ENCODE data around the gene FOXP4.

The FOXP4 gene

DNA sequence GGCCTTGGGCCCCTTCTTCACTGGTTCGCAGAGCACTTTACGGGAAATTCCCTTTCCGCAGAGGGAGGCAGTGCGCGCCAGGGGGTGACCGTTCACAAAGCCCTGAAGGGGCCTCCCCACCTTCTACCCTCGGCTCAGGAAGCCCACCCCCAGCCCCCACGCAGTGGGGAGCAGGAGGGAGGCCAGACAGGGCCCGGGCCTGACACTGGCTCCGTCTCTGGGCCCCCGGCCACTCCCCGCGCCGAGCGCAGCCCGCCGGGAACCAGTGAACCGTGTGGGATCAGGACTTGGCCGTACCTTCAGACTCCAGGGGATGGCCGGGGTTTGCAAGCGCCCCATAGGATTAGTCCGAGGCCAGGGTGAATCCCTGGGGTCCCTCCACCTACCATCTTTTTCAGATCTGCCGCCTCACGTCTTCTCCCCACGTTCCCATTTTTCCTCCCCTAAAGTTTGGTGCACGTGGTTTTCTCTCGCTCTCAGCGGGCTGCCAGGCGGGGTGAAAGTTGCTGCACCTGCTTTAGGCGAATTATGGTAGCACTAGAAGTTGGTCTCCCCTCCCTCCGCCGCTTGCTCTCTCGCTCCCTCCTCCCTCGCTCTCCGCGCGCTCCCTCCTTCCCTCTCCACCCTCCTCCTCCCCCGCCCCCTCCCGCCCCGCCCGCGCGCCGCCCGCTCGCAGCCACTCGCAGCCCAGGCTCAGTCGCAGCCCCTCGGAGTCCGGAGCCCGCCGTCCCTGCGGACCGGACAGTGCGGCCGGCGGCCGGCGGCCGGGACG, at the start of gene FOXP4:
Gene FOXP4 (plus strand): TSS at position 679 of the 772 bp plus-strand sequence. CDS start 19,380 bp downstream, outside the sequence.
- Histone ChIP-seq H3K36me3 (ENCODE audit: control insufficient read depth in 2 of 2, insufficient read depth in 2 of 2, low read length in 2 of 2) (no peaks in the 10 kb centered on the region), H3K27ac (ENCODE audit: low read length) (no peak within 1 kb of the TSS), H3K4me1 (ENCODE audit: control insufficient read depth, insufficient read depth, low read length) (peaks cover 36% of the 10 kb centered on the region), H3K9me3 (ENCODE audit: control insufficient read depth in 2 of 2, low read length in 2 of 2) (no peaks in the 10 kb centered on the region), H3K27me3 (ENCODE audit: control insufficient read depth in 1 of 2, insufficient read depth in 2 of 2, low read length in 2 of 2) (no peaks in the 10 kb centered on the region), H3K9ac (ENCODE audit: low read length in 2 of 2) (peak within 1 kb of the TSS; percentile 60 to 66), H3K4me3 (ENCODE audit: low read length in 2 of 2) (peak within 1 kb of the TSS; percentile 86 to 90)

GRCh38 chr6:41497573-41497972, 48.6 kb upstream of the FOXP4 start:
- Histone ChIP-seq H3K9me3 (ENCODE audit: control insufficient read depth in 2 of 2, low read length in 2 of 2) (no peaks in the 10 kb centered on the region), H3K4me1 (ENCODE audit: control insufficient read depth, insufficient read depth, low read length) (peaks cover under 1% of the 10 kb centered on the region), H3K36me3 (ENCODE audit: control insufficient read depth in 2 of 2, insufficient read depth in 2 of 2, low read length in 2 of 2) (no peaks in the 10 kb centered on the region), H3K4me3 (ENCODE audit: low read length in 2 of 2) (no peak overlapping the region), H3K9ac (ENCODE audit: low read length in 2 of 2) (no peak overlapping the region), H3K27me3 (ENCODE audit: control insufficient read depth in 1 of 2, insufficient read depth in 2 of 2, low read length in 2 of 2) (no peaks in the 10 kb centered on the region), H3K27ac (ENCODE audit: low read length) (no peak overlapping the region)

- no peaks in the 10 kb centered on the region for H3K9me3 ChIP-seq (ENCODE audit: control insufficient read depth in 2 of 2, low read length in 2 of 2)
- peaks cover 4% of the 10 kb centered on the region for H3K4me1 ChIP-seq (ENCODE audit: control insufficient read depth, insufficient read depth, low read length)
- H3K9ac ChIP-seq (ENCODE audit: low read length in 2 of 2) = no peak overlapping the region
- H3K27ac ChIP-seq (ENCODE audit: low read length) = no peak overlapping the region
- H3K27me3 ChIP-seq (ENCODE audit: control insufficient read depth in 1 of 2, insufficient read depth in 2 of 2, low read length in 2 of 2) = no peaks in the 10 kb centered on the region
- H3K36me3 ChIP-seq (ENCODE audit: control insufficient read depth in 2 of 2, insufficient read depth in 2 of 2, low read length in 2 of 2) = no peaks in the 10 kb centered on the region
- no peak overlapping the region for H3K4me3 ChIP-seq (ENCODE audit: low read length in 2 of 2)
Measured at GRCh38 chr6:41497994-41498393, 48.2 kb upstream of the FOXP4 start.

DNA sequence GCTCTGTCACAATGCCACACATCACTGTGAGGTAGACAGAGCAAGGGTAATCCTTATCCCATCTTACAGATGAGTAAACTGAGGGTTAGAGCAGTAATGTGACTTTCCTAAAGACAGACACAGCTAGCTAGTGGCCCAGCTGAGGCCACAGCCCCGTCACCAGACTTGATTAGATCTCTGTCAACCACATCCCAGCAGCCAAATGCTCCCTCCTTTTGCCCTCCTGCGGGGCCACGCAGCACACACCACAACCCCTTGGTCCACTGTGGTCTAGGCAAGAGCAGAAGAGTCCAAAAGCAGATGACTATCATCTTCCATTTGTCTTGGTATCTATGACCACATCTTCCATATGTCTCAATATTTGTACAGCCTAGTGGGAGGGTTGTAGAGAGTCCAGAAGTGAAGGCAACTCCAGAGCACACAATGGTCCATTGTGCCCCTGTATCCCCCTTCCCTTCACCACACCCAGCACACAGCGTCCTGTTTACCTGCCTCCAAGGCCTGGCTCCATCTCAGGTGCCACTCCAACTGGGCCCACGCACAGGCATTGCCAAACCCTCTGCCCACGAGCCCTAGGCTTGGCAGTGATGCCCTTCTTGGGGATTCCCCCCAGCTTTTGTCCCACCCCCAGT, 47.1 kb upstream of the FOXP4 start:
- Histone ChIP-seq H3K9me3 (ENCODE audit: control insufficient read depth in 2 of 2, low read length in 2 of 2) (no peaks in the 10 kb centered on the region), H3K36me3 (ENCODE audit: control insufficient read depth in 2 of 2, insufficient read depth in 2 of 2, low read length in 2 of 2) (no peaks in the 10 kb centered on the region), H3K4me3 (ENCODE audit: low read length in 2 of 2) (no peak overlapping the region), H3K4me1 (ENCODE audit: control insufficient read depth, insufficient read depth, low read length) (peaks cover 7% of the 10 kb centered on the region), H3K27me3 (ENCODE audit: control insufficient read depth in 1 of 2, insufficient read depth in 2 of 2, low read length in 2 of 2) (no peaks in the 10 kb centered on the region), H3K27ac (ENCODE audit: low read length) (no peak overlapping the region), H3K9ac (ENCODE audit: low read length in 2 of 2) (no peak overlapping the region)

DNA sequence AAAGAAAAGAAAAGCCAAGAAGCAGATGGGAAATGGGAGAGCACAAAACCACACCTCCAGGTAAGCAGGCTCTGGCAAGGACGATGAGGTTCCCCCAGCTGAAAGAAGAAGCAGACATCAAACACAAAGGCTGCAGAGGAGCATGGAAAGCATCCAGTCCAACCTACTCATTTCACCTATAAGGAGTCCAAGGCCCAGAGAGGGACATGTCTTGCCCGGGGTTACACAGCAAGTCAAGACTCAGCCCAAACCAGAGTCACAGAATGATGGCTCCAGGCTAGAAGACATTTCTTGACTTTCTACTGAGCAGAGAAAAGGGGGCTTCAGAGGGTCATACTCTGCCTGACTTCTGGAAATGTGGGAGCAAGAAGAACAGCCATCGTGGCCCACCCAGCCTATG, 45.6 kb upstream of the FOXP4 start:
- Histone ChIP-seq H3K9ac (ENCODE audit: low read length in 2 of 2) (no peak overlapping the region), H3K27me3 (ENCODE audit: control insufficient read depth in 1 of 2, insufficient read depth in 2 of 2, low read length in 2 of 2) (no peaks in the 10 kb centered on the region), H3K4me1 (ENCODE audit: control insufficient read depth, insufficient read depth, low read length) (peaks cover 20% of the 10 kb centered on the region), H3K4me3 (ENCODE audit: low read length in 2 of 2) (no peak overlapping the region), H3K36me3 (ENCODE audit: control insufficient read depth in 2 of 2, insufficient read depth in 2 of 2, low read length in 2 of 2) (no peaks in the 10 kb centered on the region), H3K27ac (ENCODE audit: low read length) (no peak overlapping the region), H3K9me3 (ENCODE audit: control insufficient read depth in 2 of 2, low read length in 2 of 2) (no peaks in the 10 kb centered on the region)

- Histone ChIP-seq H3K9ac (ENCODE audit: low read length in 2 of 2) (no peak overlapping the region), H3K27me3 (ENCODE audit: control insufficient read depth in 1 of 2, insufficient read depth in 2 of 2, low read length in 2 of 2) (peaks cover 0 to 2% of the 10 kb centered on the region in 2 donors), H3K36me3 (ENCODE audit: control insufficient read depth in 2 of 2, insufficient read depth in 2 of 2, low read length in 2 of 2) (no peaks in the 10 kb centered on the region), H3K4me3 (ENCODE audit: low read length in 2 of 2) (no peak overlapping the region), H3K9me3 (ENCODE audit: control insufficient read depth in 2 of 2, low read length in 2 of 2) (no peaks in the 10 kb centered on the region), H3K4me1 (ENCODE audit: control insufficient read depth, insufficient read depth, low read length) (peaks cover 23% of the 10 kb centered on the region), H3K27ac (ENCODE audit: low read length) (no peak overlapping the region)
Measured at GRCh38 chr6:41502566-41502916, 43.6 kb upstream of the FOXP4 start.

DNA sequence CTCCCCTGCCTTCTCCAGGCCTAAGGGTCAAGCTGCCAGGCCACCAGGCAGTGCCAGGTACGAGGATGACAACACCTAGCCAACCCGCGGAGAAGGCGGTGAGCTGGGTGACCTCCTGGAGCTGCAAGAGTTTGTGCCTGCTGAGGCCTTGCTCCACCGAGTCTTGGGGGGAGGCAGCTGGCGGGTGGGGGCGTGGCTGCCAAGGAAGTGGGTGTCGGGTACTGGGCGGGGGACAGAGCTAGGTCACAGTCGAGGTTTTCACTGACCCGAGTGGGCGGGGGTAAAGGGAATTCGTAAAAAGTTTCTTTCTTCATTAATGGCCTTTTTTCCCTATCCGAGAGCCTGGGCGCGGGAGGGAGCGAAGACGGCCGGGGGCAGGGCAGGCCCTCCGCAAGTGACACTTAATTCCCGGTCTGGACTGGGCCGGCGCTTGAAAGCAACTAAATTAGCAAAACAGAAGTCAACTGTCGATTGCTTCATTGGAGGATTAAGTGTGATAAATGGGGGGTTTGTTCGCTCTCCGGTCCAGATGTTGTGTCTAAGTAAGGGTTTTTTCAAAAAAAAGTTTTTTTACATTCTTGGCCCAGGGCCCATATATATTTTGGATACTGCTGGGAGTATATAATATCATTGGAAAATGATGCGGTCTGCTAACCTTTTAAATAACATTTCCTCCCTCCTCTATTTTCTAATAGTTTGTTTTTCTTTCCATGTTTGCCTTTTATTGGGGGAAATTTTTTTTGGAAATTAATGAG, 43.1 kb upstream of the FOXP4 start:
- H3K36me3 ChIP-seq (ENCODE audit: control insufficient read depth in 2 of 2, insufficient read depth in 2 of 2, low read length in 2 of 2) = no peaks in the 10 kb centered on the region
- no peak overlapping the region for H3K9ac ChIP-seq (ENCODE audit: low read length in 2 of 2)
- no peaks in the 10 kb centered on the region for H3K9me3 ChIP-seq (ENCODE audit: control insufficient read depth in 2 of 2, low read length in 2 of 2)
- H3K27me3 ChIP-seq (ENCODE audit: control insufficient read depth in 1 of 2, insufficient read depth in 2 of 2, low read length in 2 of 2) = peaks cover 0 to 2% of the 10 kb centered on the region in 2 donors
- H3K4me1 ChIP-seq (ENCODE audit: control insufficient read depth, insufficient read depth, low read length) = peaks cover 23% of the 10 kb centered on the region
- peak overlapping the region in 1 of 2 donors; percentile 66 for H3K4me3 ChIP-seq (ENCODE audit: low read length in 2 of 2)
- H3K27ac ChIP-seq (ENCODE audit: low read length) = no peak overlapping the region

- peak overlapping the region in 1 of 2 donors; percentile 14 for H3K9ac ChIP-seq (ENCODE audit: low read length in 2 of 2)
- peaks cover 0 to 2% of the 10 kb centered on the region in 2 donors for H3K27me3 ChIP-seq (ENCODE audit: control insufficient read depth in 1 of 2, insufficient read depth in 2 of 2, low read length in 2 of 2)
- H3K4me3 ChIP-seq (ENCODE audit: low read length in 2 of 2) = peak overlapping the region; percentile 56 to 66
- no peaks in the 10 kb centered on the region for H3K36me3 ChIP-seq (ENCODE audit: control insufficient read depth in 2 of 2, insufficient read depth in 2 of 2, low read length in 2 of 2)
- no peaks in the 10 kb centered on the region for H3K9me3 ChIP-seq (ENCODE audit: control insufficient read depth in 2 of 2, low read length in 2 of 2)
- H3K27ac ChIP-seq (ENCODE audit: low read length) = peak overlapping the region; percentile 66
- H3K4me1 ChIP-seq (ENCODE audit: control insufficient read depth, insufficient read depth, low read length) = peaks cover 23% of the 10 kb centered on the region
Measured at GRCh38 chr6:41503827-41504465, 42.2 kb upstream of the FOXP4 start.

- Histone ChIP-seq H3K27me3 (ENCODE audit: control insufficient read depth in 1 of 2, insufficient read depth in 2 of 2, low read length in 2 of 2) (peaks cover 0 to 2% of the 10 kb centered on the region in 2 donors), H3K4me3 (ENCODE audit: low read length in 2 of 2) (peak overlapping the region; percentile 56 to 66), H3K4me1 (ENCODE audit: control insufficient read depth, insufficient read depth, low read length) (peaks cover 23% of the 10 kb centered on the region), H3K27ac (ENCODE audit: low read length) (peak overlapping the region; percentile 66), H3K36me3 (ENCODE audit: control insufficient read depth in 2 of 2, insufficient read depth in 2 of 2, low read length in 2 of 2) (no peaks in the 10 kb centered on the region), H3K9me3 (ENCODE audit: control insufficient read depth in 2 of 2, low read length in 2 of 2) (no peaks in the 10 kb centered on the region), H3K9ac (ENCODE audit: low read length in 2 of 2) (peak overlapping the region; percentile 14 to 36)
Measured at GRCh38 chr6:41504466-41505121, 41.6 kb upstream of the FOXP4 start.

Data from stomach smooth muscle (tissue), 2 donors.